GM10266 (cell line): ENCODE results near the gene KLHDC7B.

Source experiments
- DNase-seq: peaks from one replicate; pipeline ENCODE4 v3.0.0; 2012; ENCODE audit errors: extremely low spot score
- TF ChIP-seq, protein P1 (sequence below): IDR thresholded peaks from 2 replicates; pipeline ENCODE4 v1.5.1; 2012; ENCODE audit warnings: mild to moderate bottlenecking, low read depth; ENCODE audit not compliant: control insufficient read depth, insufficient read depth; ENCODE audit errors: missing control alignments

The KLHDC7B gene

DNA sequence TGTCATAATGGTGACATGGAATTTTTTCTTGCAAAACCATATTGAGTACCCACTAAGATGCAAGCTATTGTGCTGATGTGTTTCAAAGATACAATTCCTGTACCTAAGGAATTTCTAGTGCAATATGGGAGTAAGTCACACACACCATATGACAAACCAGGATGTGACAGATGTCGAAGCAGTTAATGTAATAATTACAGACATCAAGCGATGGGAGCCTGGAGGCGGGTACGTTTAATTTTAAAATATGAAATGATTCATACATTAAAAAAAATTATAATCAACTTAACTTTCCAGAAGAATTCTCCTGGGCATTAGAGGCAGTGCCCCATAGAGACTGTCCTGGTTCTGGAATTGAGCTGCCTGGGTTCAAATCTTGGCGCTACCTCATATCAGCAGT is 11.0 kb downstream of the KLHDC7B start:
- no peak for DNase-seq
- TF ChIP-seq, protein P1, sequence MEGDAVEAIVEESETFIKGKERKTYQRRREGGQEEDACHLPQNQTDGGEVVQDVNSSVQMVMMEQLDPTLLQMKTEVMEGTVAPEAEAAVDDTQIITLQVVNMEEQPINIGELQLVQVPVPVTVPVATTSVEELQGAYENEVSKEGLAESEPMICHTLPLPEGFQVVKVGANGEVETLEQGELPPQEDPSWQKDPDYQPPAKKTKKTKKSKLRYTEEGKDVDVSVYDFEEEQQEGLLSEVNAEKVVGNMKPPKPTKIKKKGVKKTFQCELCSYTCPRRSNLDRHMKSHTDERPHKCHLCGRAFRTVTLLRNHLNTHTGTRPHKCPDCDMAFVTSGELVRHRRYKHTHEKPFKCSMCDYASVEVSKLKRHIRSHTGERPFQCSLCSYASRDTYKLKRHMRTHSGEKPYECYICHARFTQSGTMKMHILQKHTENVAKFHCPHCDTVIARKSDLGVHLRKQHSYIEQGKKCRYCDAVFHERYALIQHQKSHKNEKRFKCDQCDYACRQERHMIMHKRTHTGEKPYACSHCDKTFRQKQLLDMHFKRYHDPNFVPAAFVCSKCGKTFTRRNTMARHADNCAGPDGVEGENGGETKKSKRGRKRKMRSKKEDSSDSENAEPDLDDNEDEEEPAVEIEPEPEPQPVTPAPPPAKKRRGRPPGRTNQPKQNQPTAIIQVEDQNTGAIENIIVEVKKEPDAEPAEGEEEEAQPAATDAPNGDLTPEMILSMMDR, result no peak

DNA sequence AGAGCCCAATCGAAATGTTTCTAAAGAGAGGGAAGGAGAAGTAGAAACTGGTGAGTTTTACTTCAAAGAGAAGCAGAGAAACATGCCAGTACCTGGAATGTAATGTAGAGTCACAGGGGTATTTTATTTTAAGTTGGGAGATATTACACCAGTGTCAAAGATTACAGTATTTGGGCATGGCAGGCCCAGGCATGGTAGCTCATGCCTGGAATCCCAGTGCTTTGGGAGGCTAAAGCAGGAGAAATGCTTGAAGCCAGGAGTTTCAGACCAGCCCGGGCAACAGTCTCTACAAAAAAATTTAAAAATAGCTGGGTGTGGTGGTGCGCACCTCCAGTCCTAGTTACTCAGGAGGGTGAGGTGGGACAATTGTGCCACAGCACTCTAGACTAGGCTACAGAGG is 14.3 kb downstream of the KLHDC7B start:
- DNase-seq, result no peak
- TF ChIP-seq, protein P1, result no peak

DNA sequence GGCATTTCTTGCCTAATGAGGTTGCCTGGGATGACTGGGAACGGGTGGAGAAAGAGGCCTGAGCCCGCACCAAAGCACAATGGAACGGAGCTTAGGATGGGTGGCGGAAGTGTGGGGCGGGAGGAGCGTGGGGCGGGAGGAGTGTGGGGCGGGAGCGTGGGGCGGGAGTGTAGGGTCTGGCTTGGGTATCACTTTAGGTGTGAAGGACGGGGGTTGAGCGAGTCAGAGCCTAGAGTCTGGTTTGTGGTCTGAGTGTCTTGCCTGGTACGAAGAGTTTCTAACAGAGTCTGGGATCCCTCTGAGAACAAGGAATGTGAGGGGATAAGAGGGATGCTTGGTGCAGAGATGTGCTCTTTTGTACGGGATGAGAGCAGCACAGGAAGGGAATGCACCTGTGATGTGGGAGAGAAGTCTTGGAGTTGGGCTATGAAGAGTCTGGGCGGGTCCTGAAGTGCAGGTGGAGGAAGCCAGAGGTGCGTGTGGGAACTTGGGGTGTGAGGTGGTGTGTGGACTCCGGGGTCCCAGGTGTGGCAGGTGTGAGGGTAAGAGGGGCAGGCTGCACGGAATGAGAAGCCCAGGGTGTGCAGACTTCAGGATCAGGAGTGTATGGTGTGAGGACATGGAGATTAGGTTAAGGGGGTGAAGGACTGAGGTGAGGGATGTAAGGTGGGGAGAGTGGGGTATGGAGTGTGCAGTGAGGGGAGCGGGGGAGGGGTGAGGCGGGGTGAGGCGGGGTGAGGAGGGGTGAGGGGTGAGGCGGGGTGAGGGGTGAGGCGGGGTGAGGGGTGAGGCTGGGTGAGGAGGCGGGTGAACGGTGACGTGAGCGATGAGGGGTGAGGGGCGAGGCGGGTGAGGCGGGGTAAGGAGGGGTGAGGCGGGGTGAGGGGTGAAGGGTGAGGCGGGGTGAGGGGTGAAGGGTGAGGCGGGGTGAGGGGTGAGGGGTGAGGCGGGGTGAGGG is 16.0 kb downstream of the KLHDC7B start:
- no peak for DNase-seq
- TF ChIP-seq, protein P1, result no peak

DNA sequence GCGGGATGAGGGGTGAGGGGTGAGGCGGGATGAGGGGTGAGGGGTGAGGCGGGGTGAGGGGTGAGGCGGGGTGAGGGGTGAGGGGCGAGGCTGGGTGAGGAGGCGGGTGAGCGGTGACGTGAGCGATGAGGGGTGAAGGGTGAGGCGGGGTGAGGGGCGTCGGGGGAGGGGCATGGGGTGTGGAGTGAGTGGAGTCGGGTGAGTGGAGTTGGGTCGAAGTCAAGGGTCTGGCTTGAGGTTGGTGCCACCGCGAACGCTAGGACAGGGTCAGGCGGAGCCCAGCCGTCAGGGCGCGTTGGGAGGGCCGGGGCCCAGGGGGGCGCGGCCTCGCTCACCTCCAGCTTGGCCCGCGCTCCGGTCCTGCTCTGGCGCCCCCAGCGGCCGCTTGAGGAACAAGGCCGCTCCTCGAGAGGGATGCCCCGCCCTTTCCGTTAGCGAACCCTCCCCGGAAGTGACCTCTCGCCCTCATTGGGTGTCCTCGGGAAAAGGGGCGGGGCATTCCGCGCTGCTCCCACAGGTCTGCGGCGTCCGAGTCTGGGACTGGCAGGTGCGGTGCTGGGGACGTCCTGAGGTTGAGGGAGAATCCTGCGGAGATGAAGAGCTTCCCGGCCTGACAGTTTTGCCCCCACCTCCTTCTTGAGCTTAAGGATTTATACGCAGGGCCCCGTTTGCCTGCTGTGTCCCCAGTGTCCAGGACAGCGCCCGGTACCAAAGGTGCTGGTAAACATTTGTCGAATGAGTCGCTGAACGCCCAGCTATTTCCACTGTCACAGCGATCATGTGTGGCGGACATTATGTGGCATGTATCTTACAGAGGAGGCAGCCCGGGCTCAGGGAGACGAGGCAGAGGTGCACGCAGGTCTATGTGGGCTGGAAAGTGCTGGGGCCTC is 17.1 kb downstream of the KLHDC7B start, which contains the start of gene SYCE3:
Gene SYCE3, minus strand, starts transcription at position 397 of the 890 bp plus-strand sequence. CDS start 6,514 bp downstream, outside the sequence.
- DNase-seq, result peak; percentile 98
- TF ChIP-seq, protein P1, result peak; percentile 96

DNA sequence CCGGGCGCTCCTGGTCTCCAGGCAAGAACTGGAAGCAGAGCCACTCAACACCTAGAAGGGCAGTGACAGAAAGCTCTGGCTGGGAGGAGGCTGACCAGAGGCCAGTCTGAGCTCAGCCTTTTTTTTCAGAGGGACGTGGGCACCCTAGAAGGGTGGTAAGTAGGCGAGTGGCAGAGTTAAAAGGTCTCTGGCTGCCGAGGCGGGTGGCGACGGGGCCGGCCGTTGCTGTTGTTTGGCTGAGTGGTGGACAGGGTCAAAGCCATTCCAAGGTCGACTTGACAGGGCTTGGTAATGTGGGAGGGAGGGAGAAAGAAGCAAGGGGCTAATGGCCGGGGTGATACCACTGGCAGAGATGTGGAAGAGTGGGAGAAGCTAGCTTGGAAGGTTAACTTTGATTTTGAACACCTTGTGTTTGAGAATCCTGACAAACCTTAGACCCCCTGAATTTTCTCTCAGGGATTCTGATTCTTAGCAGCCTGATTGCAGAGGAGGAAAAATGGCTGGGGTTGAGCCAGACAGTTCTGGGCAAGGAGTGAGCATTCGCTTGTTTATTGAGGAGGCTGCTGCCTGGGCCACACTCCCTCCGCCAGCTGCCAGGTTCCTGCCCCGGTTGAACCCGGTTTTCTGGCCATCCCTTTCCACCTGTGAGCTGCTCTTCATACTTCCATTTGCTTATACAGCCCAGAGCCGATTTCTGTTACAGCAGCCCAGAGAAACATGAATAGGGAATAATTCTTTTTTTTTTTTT is 17.9 kb downstream of the KLHDC7B start:
- TF ChIP-seq, protein P1, result no peak
- no peak for DNase-seq

DNA sequence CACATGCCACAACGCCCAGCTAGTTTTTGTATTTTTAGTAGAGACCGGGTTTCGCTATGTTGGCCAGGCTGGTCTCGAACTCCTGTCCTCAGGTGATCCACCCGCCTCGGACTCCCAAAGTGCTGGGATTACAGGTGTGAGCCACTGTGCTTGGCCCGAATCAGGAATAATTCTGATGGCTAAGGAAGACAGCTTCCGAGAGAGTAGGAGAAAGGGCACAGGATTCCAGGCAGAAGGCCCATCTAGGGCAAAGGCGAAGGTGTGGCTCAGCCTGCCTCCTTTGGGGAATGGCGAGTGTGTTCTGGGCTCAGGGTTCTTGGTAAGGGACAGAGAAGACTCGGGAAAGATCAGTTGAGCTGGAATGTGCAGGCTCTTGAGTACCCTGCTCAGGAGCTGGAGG is 18.6 kb downstream of the KLHDC7B start:
- TF ChIP-seq, protein P1, result no peak

More for the DNA sequence above, 18.6 kb downstream of the KLHDC7B start:
- no peak for DNase-seq
